Activated CD4-positive, alpha-beta T cell treated with anti-CD3 and anti-CD28 coated beads, Interleukin-2, amount 50 U/mL, for 16 hours (primary cell): Measurements from ENCODE around the gene SDF2L1.
"Not testable (repeated sequence)": the region's sequence is repeated elsewhere in the genome, so short reads cannot be mapped to it uniquely, and the experiment has no call there.

ENCODE experiments used
- DNase-seq: peaks from one replicate; pipeline ENCODE4 v3.0.0-alpha.2; 2020

The SDF2L1 gene

GRCh38 chr22:21637450-21637849 is 4.7 kb upstream of the SDF2L1 start:
- not testable (repeated sequence) for DNase-seq

- DNase-seq, result no peak
Observed at GRCh38 chr22:21639359-21639758, 2.7 kb upstream of the SDF2L1 start.

GRCh38 chr22:21640810-21641209 is 1.3 kb upstream of the SDF2L1 start:
- no peak for DNase-seq

GRCh38 chr22:21641417-21641788 is 699 bp upstream of the SDF2L1 start:
- DNase-seq, result no peak

- peak; percentile 77 for DNase-seq
Observed at GRCh38 chr22:21642584-21643448, 714 bp downstream of the SDF2L1 start.

GRCh38 chr22:21643533-21644357 is 1.6 kb downstream of the SDF2L1 start:
- no peak for DNase-seq

GRCh38 chr22:21645513-21645912 is 3.4 kb downstream of the SDF2L1 start:
- not testable (repeated sequence) for DNase-seq

- peak; percentile 86 for DNase-seq
Observed at GRCh38 chr22:21646608-21647590, 4.8 kb downstream of the SDF2L1 start.

GRCh38 chr22:21650280-21650679 is 8.2 kb downstream of the SDF2L1 start:
- no peak for DNase-seq

GRCh38 chr22:21650823-21651520 is 8.9 kb downstream of the SDF2L1 start:
- peak; percentile 35 for DNase-seq

- DNase-seq, result no peak
Observed at GRCh38 chr22:21651521-21652009, 9.5 kb downstream of the SDF2L1 start.

- peak; percentile 95 for DNase-seq
Observed at GRCh38 chr22:21652010-21652546, 10.0 kb downstream of the SDF2L1 start.

GRCh38 chr22:21652547-21653545 is 10.7 kb downstream of the SDF2L1 start:
- DNase-seq, result no peak

GRCh38 chr22:21657020-21657359 is 14.9 kb downstream of the SDF2L1 start:
- DNase-seq, result no peak

GRCh38 chr22:21657360-21658032 is 15.4 kb downstream of the SDF2L1 start:
- peak; percentile 84 for DNase-seq

- no peak for DNase-seq
Observed at GRCh38 chr22:21659864-21660525, 17.9 kb downstream of the SDF2L1 start.

- DNase-seq, result no peak
Observed at GRCh38 chr22:21660904-21661303, 18.8 kb downstream of the SDF2L1 start.

- DNase-seq, result no peak
Observed at GRCh38 chr22:21661991-21662390, 19.9 kb downstream of the SDF2L1 start.

GRCh38 chr22:21663738-21664137 is 21.6 kb downstream of the SDF2L1 start:
- no peak for DNase-seq
